Measurements from ENCODE around the gene ADAMTSL5.

Gene ADAMTSL5

DNA sequence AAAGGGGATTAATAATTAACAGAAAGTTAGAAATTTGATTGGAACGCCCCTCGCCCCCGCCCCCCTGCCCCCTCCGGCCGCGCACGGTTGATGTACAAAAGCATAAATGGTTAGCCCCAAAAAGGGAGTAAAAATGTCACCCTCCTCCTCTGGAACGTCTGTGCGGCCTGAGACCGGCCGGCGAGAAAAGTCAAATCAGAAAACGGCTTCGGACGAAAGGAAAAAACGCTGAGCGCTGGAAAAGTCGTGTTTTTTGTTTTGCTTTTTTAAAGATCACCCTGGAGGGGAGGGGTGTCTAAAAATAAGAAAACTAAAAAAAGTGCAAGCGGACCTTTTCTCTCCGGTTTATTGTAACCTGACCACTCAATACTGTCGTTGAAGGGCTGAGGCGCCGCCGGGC lies 42.1 kb upstream of the ADAMTSL5 start:
- Histone ChIP-seq H3K4me3 (ENCODE audit: low read length) (no peak overlapping the region), H3K27ac (ENCODE audit: low read length) (no peak overlapping the region), H3K27me3 (replicated peaks; ENCODE audit: insufficient read depth, low read length) (peaks cover 16% of the 10 kb centered on the region; the same call in 1 of the 2 replicates), H3K9me3 (replicated peaks; ENCODE audit: insufficient read depth, low read length) (no peaks in the 10 kb centered on the region), H3F3A (ENCODE audit: insufficient read depth, low read length) (no peaks in the 10 kb centered on the region), H3K4me1 (ENCODE audit: low read length) (no peaks in the 10 kb centered on the region), H4K20me1 (ENCODE audit: insufficient read depth, low read length) (no peaks in the 10 kb centered on the region), H3K9ac (ENCODE audit: low read length) (no peak overlapping the region), H2AFZ (ENCODE audit: low read length) (no peak overlapping the region), H3K9me2 (replicated peaks; ENCODE audit: insufficient read depth, low read length) (no peaks in the 10 kb centered on the region), H3K4me2 (ENCODE audit: low read depth, low read length) (no peak overlapping the region), H3K79me2 (ENCODE audit: low read length) (no peaks in the 10 kb centered on the region; the same call in 1 of the 2 replicates), H3K36me3 (replicated peaks; ENCODE audit: insufficient read depth, low read length) (no peaks in the 10 kb centered on the region)
- TF ChIP-seq EZH2 (optimal IDR thresholded peaks at IDR 0.05; ENCODE audit: low read depth, low read length), result no peak
- TF ChIP-seq EZH2phosphoT487 (IDR thresholded peaks at IDR 0.05; ENCODE audit: low read length), result no peak
- TF ChIP-seq, protein P1, sequence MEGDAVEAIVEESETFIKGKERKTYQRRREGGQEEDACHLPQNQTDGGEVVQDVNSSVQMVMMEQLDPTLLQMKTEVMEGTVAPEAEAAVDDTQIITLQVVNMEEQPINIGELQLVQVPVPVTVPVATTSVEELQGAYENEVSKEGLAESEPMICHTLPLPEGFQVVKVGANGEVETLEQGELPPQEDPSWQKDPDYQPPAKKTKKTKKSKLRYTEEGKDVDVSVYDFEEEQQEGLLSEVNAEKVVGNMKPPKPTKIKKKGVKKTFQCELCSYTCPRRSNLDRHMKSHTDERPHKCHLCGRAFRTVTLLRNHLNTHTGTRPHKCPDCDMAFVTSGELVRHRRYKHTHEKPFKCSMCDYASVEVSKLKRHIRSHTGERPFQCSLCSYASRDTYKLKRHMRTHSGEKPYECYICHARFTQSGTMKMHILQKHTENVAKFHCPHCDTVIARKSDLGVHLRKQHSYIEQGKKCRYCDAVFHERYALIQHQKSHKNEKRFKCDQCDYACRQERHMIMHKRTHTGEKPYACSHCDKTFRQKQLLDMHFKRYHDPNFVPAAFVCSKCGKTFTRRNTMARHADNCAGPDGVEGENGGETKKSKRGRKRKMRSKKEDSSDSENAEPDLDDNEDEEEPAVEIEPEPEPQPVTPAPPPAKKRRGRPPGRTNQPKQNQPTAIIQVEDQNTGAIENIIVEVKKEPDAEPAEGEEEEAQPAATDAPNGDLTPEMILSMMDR (IDR thresholded peaks at IDR 0.05; ENCODE audit: low read length), result no peak
- DNase-seq, result no peak

DNA sequence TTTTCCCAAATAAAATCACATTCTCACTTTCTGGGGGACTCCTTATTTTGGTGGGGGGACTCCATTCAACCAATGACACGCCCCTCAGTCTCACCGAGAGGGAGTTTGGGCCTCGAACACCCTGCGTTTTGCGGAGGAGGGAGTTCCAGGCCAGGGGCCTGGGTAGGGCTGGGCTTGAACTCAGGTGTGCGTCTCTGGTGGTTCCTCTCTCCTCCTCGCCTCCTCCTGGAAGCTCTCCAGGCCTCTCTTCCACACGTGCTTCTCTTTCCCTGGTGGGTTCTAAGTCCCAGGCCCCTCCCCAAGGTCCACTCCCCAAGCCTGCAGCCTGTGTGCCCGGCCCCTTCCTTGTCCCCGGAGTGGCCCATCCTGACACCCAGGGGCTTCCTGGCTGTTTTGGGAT lies 40.6 kb upstream of the ADAMTSL5 start:
- H3K4me1 ChIP-seq (ENCODE audit: low read length), result no peaks in the 10 kb centered on the region
- no peak for DNase-seq
- H3K9ac ChIP-seq (ENCODE audit: low read length), result no peak overlapping the region
- no peaks in the 10 kb centered on the region for H3K9me3 ChIP-seq (replicated peaks; ENCODE audit: insufficient read depth, low read length)
- TF ChIP-seq, protein P1 (IDR thresholded peaks at IDR 0.05; ENCODE audit: low read length), result no peak
- TF ChIP-seq EZH2 (optimal IDR thresholded peaks at IDR 0.05; ENCODE audit: low read depth, low read length) (no peak), EZH2phosphoT487 (IDR thresholded peaks at IDR 0.05; ENCODE audit: low read length) (no peak)
- no peak overlapping the region for H3K4me3 ChIP-seq (ENCODE audit: low read length)
- no peak overlapping the region for H3K27ac ChIP-seq (ENCODE audit: low read length)
- peaks cover 24% of the 10 kb centered on the region for H3K27me3 ChIP-seq (replicated peaks; ENCODE audit: insufficient read depth, low read length)
- H3K9me2 ChIP-seq (replicated peaks; ENCODE audit: insufficient read depth, low read length), result no peaks in the 10 kb centered on the region
- no peak overlapping the region for H3K4me2 ChIP-seq (ENCODE audit: low read depth, low read length)
- H3K79me2 ChIP-seq (ENCODE audit: low read length), result no peaks in the 10 kb centered on the region
- H4K20me1 ChIP-seq (ENCODE audit: insufficient read depth, low read length), result no peaks in the 10 kb centered on the region
- no peaks in the 10 kb centered on the region for H3F3A ChIP-seq (ENCODE audit: insufficient read depth, low read length)
- H2AFZ ChIP-seq (ENCODE audit: low read length), result no peak overlapping the region
- no peaks in the 10 kb centered on the region for H3K36me3 ChIP-seq (replicated peaks; ENCODE audit: insufficient read depth, low read length)

DNA sequence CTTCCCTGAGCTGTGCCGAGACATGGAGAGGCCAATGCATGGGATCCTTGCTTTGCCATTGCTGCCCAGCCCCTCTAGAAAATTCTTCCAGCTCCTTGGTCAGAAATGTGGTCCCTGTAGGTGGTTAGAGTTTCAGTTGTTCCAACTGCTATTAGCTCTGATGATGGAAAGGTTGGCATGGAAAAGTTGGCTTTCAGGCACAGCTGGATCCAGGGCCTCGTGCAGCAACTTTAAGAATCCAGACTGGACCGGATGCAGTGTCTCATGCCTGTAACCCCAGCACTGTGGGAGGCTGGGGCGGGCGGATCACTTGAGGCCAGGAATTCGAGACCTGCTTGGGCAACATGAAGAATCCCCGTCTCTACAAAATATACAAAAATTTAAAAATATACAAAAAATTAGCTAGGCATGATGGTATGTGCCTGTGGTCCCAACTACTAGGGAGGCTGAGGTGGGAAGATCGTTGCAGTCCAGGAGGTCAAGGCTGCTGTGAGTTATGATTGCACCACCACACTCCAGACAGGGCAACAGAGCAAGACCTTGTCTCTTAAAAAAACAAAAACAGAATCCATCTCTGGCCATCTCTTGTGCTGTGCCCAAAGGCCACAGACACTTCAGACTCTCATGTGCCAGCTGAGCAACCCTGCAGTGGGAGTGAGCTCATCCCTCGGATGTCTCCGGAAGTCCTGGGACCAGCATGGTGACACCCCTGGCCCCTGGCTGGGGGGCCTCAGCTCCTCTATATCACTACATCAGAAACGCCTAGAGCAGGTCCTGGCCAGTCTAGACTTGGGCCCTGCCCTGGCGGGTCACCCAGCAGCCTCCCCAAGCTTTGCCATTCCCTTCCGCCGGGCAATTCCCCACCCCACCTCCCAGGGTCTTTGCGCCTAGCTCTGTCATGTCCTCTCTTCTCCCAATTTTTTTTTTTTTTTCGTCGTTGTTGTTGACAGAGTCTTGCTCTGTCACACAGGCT lies 38.5 kb upstream of the ADAMTSL5 start:
- Histone ChIP-seq H3K4me2 (ENCODE audit: low read depth, low read length) (no peak overlapping the region), H3K9ac (ENCODE audit: low read length) (no peak overlapping the region), H3K9me3 (replicated peaks; ENCODE audit: insufficient read depth, low read length) (no peaks in the 10 kb centered on the region), H4K20me1 (ENCODE audit: insufficient read depth, low read length) (no peaks in the 10 kb centered on the region), H3F3A (ENCODE audit: insufficient read depth, low read length) (no peaks in the 10 kb centered on the region), H3K9me2 (replicated peaks; ENCODE audit: insufficient read depth, low read length) (no peaks in the 10 kb centered on the region), H3K4me3 (ENCODE audit: low read length) (no peak overlapping the region), H2AFZ (ENCODE audit: low read length) (no peak overlapping the region), H3K79me2 (ENCODE audit: low read length) (no peaks in the 10 kb centered on the region), H3K27me3 (replicated peaks; ENCODE audit: insufficient read depth, low read length) (peaks cover 39% of the 10 kb centered on the region), H3K4me1 (ENCODE audit: low read length) (no peaks in the 10 kb centered on the region), H3K27ac (ENCODE audit: low read length) (no peak overlapping the region), H3K36me3 (replicated peaks; ENCODE audit: insufficient read depth, low read length) (no peaks in the 10 kb centered on the region)
- no peak for DNase-seq
- TF ChIP-seq, protein P1 (IDR thresholded peaks at IDR 0.05; ENCODE audit: low read length), result no peak
- TF ChIP-seq EZH2phosphoT487 (IDR thresholded peaks at IDR 0.05; ENCODE audit: low read length), result no peak
- TF ChIP-seq EZH2 (optimal IDR thresholded peaks at IDR 0.05; ENCODE audit: low read depth, low read length), result no peak

Data from MM.1S (cell line).